Aorta (tissue), 5 donors: Measurements from ENCODE around the gene ZNF555. TPM values are rescaled to one million over a fixed set of nuclear protein-coding genes. Genes with fewer than 3 reads are reported as not detected.
"Not testable (repeated sequence)": the region's sequence is repeated elsewhere in the genome, so short reads cannot be mapped to it uniquely, and the experiment has no call there.

Source experiments
- ATAC-seq: fragments of 200-7000 bp; cut with Tn5 transposase; one replicate; pipeline ENCODE4 v1.9.1; 2022; ENCODE audit warnings: moderate library complexity; ENCODE audit not compliant: low FRiP score
- DNase-seq, 2 donors: peaks; one replicate each; pipeline ENCODE4 v3.0.0-alpha.2; 2020
- H3K27ac ChIP-seq, 2 donors: one replicate each; pipeline ENCODE4 v1.5.1; 2013; ENCODE audit warnings: low read length in 2 of 2, mild to moderate bottlenecking in 2 of 2, moderate library complexity in 2 of 2, control low read depth in 1 of 2, inconsistent platforms in 1 of 2, low read depth in 1 of 2
- H3K27me3 ChIP-seq, 2 donors: one replicate each; pipeline ENCODE4 v1.6.1; 2013; ENCODE audit warnings: control low read depth in 1 of 2, low read length in 1 of 2, mild to moderate bottlenecking in 1 of 2, moderate library complexity in 1 of 2; ENCODE audit not compliant: insufficient read depth in 2 of 2, control insufficient read depth in 1 of 2
- H3K36me3 ChIP-seq, 2 donors: one replicate each; pipeline ENCODE4 v1.6.1; 2013; ENCODE audit warnings: control low read depth in 1 of 2, low read length in 1 of 2, mild to moderate bottlenecking in 1 of 2; ENCODE audit not compliant: insufficient read depth in 2 of 2, control insufficient read depth in 1 of 2
- H3K4me1 ChIP-seq, 2 donors: one replicate each; pipeline ENCODE4 v1.6.1; 2013; ENCODE audit warnings: low read length in 2 of 2, control low read depth in 1 of 2, mild to moderate bottlenecking in 1 of 2, moderate library complexity in 1 of 2; ENCODE audit not compliant: insufficient read depth in 2 of 2, control insufficient read depth in 1 of 2
- H3K4me3 ChIP-seq, 2 donors: one replicate each; pipeline ENCODE4 v1.5.1; 2013; ENCODE audit warnings: low read length in 2 of 2, control low read depth in 1 of 2, mild to moderate bottlenecking in 1 of 2
- H3K9me3 ChIP-seq: one replicate; pipeline ENCODE4 v1.6.1; 2013; ENCODE audit warnings: mild to moderate bottlenecking, low read length; ENCODE audit not compliant: control insufficient read depth
- WGBS, 2 donors: extraction: QIAGEN DNeasy Blood & Tissue Kit; methylation state at CpG; one replicate each; pipeline ENCODE4 v1.1.7; 2013; 5-methylcytosine and 5-hydroxymethylcytosine counted together
- intact Hi-C, 2 donors: fragments of 100-400 bp; cut with DNase I; formaldehyde crosslinking; loops; one replicate each; pipeline versions ENCODE4 v1.14.2 to v1.15.0; 2022
- polyA plus RNA-seq, 2 donors: library from polyadenylated mRNA; stranded (reverse); fragments of 200-250 nt; gene quantifications; one replicate each; pipeline ENCODE4 v1.2.3, GENCODE V29; 2013
- total RNA-seq, 2 donors: library from RNA; stranded (reverse); fragmentation: NEBNext Ultra II Directional; extraction: Animal tissue kit (Norgen Biotek cat#: 25700); gene quantifications; one replicate each; pipeline ENCODE4 v1.2.1, GENCODE V29; 2021
- donor health status: healthy with polysubstance abuse.
- donor health status: Bipolar disorder and iron deficiency.
- donor health status: DM: no; HTN: no; CAD: no.
- donor health status: DM: no; HTN: no; CAD: no.
- donor health status: DM: yes; HTN: yes; CAD: no.

Gene ZNF555
- total and polyA plus RNA-seq, 4 donors, result 1.8 to 9.5 (median 5.1) TPM

GRCh38 chr19:2811735-2812413, 29.4 kb upstream of the ZNF555 start:
- WGBS, 2 donors, result 91 to 93% methylated on average over 32 to 34 of the region's 34 CpGs
- no peak for DNase-seq
- intact Hi-C loops, result no loop called here
- Histone ChIP-seq H3K4me1 (no peaks in the 10 kb centered on the region), H3K27ac (no peak overlapping the region), H3K27me3 (no peaks in the 10 kb centered on the region), H3K9me3 (no peaks in the 10 kb centered on the region), H3K4me3 (no peak overlapping the region), H3K36me3 (no peaks in the 10 kb centered on the region)
- ATAC-seq, result no peak

- DNase-seq (no peak), ATAC-seq (no peak)
- WGBS, 2 donors, result 94 to 95% methylated on average over 35 to 37 of the region's 37 CpGs
- H3K27me3 ChIP-seq, result no peaks in the 10 kb centered on the region
- H3K4me3 ChIP-seq, result no peak overlapping the region
- no peaks in the 10 kb centered on the region for H3K9me3 ChIP-seq
- no peak overlapping the region for H3K27ac ChIP-seq
- intact Hi-C loops, result no loop called here
- H3K36me3 ChIP-seq, result no peaks in the 10 kb centered on the region
- no peaks in the 10 kb centered on the region for H3K4me1 ChIP-seq
These were observed 28.7 kb upstream of the ZNF555 start for GRCh38 chr19:2812414-2813234.

GRCh38 chr19:2813235-2814160, 27.8 kb upstream of the ZNF555 start:
- ATAC-seq (no peak), DNase-seq (no peak)
- Histone ChIP-seq H3K27me3 (no peaks in the 10 kb centered on the region), H3K36me3 (no peaks in the 10 kb centered on the region), H3K27ac (no peak overlapping the region), H3K4me1 (no peaks in the 10 kb centered on the region), H3K9me3 (no peaks in the 10 kb centered on the region), H3K4me3 (no peak overlapping the region)
- 88 to 89% methylated on average over 35 of the region's 35 CpGs for WGBS, 2 donors
- intact Hi-C loops, result no loop called here

- no peaks in the 10 kb centered on the region for H3K36me3 ChIP-seq
- no peaks in the 10 kb centered on the region for H3K27me3 ChIP-seq
- ATAC-seq, result no peak
- DNase-seq, result no peak
- 92 to 94% methylated on average over 11 of the region's 11 CpGs for WGBS, 2 donors
- H3K4me1 ChIP-seq, result no peaks in the 10 kb centered on the region
- H3K9me3 ChIP-seq, result no peaks in the 10 kb centered on the region
- H3K4me3 ChIP-seq, result no peak overlapping the region
- no peak overlapping the region for H3K27ac ChIP-seq
- intact Hi-C loops, result no loop called here
These were observed 26.8 kb upstream of the ZNF555 start for GRCh38 chr19:2814426-2814825.

- no peaks in the 10 kb centered on the region for H3K27me3 ChIP-seq
- no peak for DNase-seq
- no peak for ATAC-seq
- no peaks in the 10 kb centered on the region for H3K36me3 ChIP-seq
- H3K27ac ChIP-seq, result no peak overlapping the region
- H3K9me3 ChIP-seq, result no peaks in the 10 kb centered on the region
- no peak overlapping the region for H3K4me3 ChIP-seq
- intact Hi-C loops, result no loop called here
- no peaks in the 10 kb centered on the region for H3K4me1 ChIP-seq
- 86 to 91% methylated on average over 13 of the region's 13 CpGs for WGBS, 2 donors
These were observed 26.1 kb upstream of the ZNF555 start for GRCh38 chr19:2815191-2815614.

GRCh38 chr19:2815923-2816322, 25.4 kb upstream of the ZNF555 start:
- DNase-seq (no peak), ATAC-seq (no peak)
- Histone ChIP-seq H3K27ac (no peak overlapping the region), H3K4me1 (no peaks in the 10 kb centered on the region), H3K27me3 (no peaks in the 10 kb centered on the region), H3K36me3 (no peaks in the 10 kb centered on the region), H3K9me3 (no peaks in the 10 kb centered on the region), H3K4me3 (no peak overlapping the region)
- WGBS, 2 donors, result 84 to 85% methylated on average over 15 of the region's 15 CpGs
- intact Hi-C loops, result no loop called here

- H3K27me3 ChIP-seq, result no peaks in the 10 kb centered on the region
- intact Hi-C loops, result no loop called here
- DNase-seq (no peak), ATAC-seq (no peak)
- H3K36me3 ChIP-seq, result no peaks in the 10 kb centered on the region
- no peak overlapping the region for H3K27ac ChIP-seq
- WGBS, 2 donors, result 85 to 86% methylated on average over 16 of the region's 16 CpGs
- H3K4me1 ChIP-seq, result no peaks in the 10 kb centered on the region
- no peaks in the 10 kb centered on the region for H3K9me3 ChIP-seq
- H3K4me3 ChIP-seq, result no peak overlapping the region
These were observed 24.6 kb upstream of the ZNF555 start for GRCh38 chr19:2816641-2817040.

GRCh38 chr19:2817237-2817829, 23.9 kb upstream of the ZNF555 start:
- H3K4me3 ChIP-seq, intact Hi-C loops, H3K27me3 ChIP-seq, H3K27ac ChIP-seq, H3K36me3 ChIP-seq, H3K4me1 ChIP-seq, H3K9me3 ChIP-seq, DNase-seq, ATAC-seq: not testable (repeated sequence)
- WGBS, 2 donors, result 65 to 70% methylated on average over 22 of the region's 22 CpGs
